Activated CD8-positive, alpha-beta memory T cell treated with anti-CD3 and anti-CD28 coated beads, Interleukin-2, amount 10 ng/mL, durations not matched to agents 7 days and 5 days (primary cell): ENCODE results near the gene MAN1C1. TPM values are rescaled to one million over a fixed set of nuclear protein-coding genes. Genes with fewer than 3 reads are reported as not detected.
"Not testable (repeated sequence)": the region's sequence is repeated elsewhere in the genome, so short reads cannot be mapped to it uniquely, and the experiment has no call there.

ENCODE experiments used
- ATAC-seq: fragments of 150-1000 bp; cut with Tn5 transposase; one replicate; pipeline ENCODE4 v1.10.0; 2021; ENCODE audit warnings: moderate library complexity
- CTCF ChIA-PET: fragments of 350-600 bp; sonication (Branson Sonifier 250); formaldehyde crosslinking; loops from one replicate; lab custom pipeline; 2021; ENCODE audit warnings: antibody characterized with exemption; lab: Charles Lee
- DNase-seq: peaks from one replicate; pipeline ENCODE4 v3.0.0-alpha.2; 2020
- H3K27ac Mint-ChIP-seq: one replicate; pipeline ENCODE4 v1.8.0; 2021; ENCODE audit warnings: mild to moderate bottlenecking, mixed read lengths
- H3K27me3 Mint-ChIP-seq: one replicate; pipeline ENCODE4 v1.8.0; 2021; ENCODE audit warnings: mixed read lengths
- H3K36me3 Mint-ChIP-seq: one replicate; pipeline ENCODE4 v1.8.0; 2021; ENCODE audit warnings: mild to moderate bottlenecking, mixed read lengths
- H3K4me1 Mint-ChIP-seq: one replicate; pipeline ENCODE4 v1.8.0; 2021; ENCODE audit warnings: mixed read lengths
- H3K4me3 Mint-ChIP-seq: one replicate; pipeline ENCODE4 v1.8.0; 2021; ENCODE audit warnings: mild to moderate bottlenecking, moderate library complexity, mixed read lengths
- H3K9me3 Mint-ChIP-seq: one replicate; pipeline ENCODE4 v1.8.0; 2022; ENCODE audit warnings: low read depth, mixed read lengths
- total RNA-seq, 2 experiments: library from RNA; stranded (reverse); gene quantifications; one replicate each; pipeline ENCODE4 v1.2.3, GENCODE V29; 2021

The MAN1C1 gene
- total RNA-seq, 2 experiments from 2014 or later = 15.5 to 20.0 TPM

DNA sequence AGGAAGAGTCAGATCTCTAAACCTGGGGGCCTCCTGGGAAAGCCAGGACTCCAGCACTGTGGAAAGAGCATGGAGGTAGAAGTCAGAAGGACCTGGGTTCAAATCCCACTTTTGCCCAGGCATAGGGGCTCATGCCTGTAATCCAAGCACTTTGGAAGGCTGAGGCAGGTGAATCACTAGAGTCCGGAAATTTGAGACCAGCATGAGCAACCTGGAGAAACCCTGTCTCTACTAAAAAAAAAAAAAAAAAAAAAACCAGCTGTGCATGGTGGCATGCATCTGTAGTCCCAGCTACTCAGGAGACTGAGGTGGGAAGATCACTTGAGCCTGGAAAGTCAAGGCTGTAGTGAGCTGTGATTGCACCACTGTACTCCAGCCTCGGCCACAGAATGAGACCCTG is 41.4 kb upstream of the MAN1C1 start:
- no peak for DNase-seq
- H3K36me3 Mint-ChIP-seq = no peaks in the 10 kb centered on the region
- no peaks in the 10 kb centered on the region for H3K9me3 Mint-ChIP-seq
- H3K4me3 Mint-ChIP-seq = no peak overlapping the region
- CTCF ChIA-PET = no interaction called here
- H3K27ac Mint-ChIP-seq = no peak overlapping the region
- H3K4me1 Mint-ChIP-seq = no peaks in the 10 kb centered on the region
- no peak for ATAC-seq
- H3K27me3 Mint-ChIP-seq = peaks cover 6% of the 10 kb centered on the region

DNA sequence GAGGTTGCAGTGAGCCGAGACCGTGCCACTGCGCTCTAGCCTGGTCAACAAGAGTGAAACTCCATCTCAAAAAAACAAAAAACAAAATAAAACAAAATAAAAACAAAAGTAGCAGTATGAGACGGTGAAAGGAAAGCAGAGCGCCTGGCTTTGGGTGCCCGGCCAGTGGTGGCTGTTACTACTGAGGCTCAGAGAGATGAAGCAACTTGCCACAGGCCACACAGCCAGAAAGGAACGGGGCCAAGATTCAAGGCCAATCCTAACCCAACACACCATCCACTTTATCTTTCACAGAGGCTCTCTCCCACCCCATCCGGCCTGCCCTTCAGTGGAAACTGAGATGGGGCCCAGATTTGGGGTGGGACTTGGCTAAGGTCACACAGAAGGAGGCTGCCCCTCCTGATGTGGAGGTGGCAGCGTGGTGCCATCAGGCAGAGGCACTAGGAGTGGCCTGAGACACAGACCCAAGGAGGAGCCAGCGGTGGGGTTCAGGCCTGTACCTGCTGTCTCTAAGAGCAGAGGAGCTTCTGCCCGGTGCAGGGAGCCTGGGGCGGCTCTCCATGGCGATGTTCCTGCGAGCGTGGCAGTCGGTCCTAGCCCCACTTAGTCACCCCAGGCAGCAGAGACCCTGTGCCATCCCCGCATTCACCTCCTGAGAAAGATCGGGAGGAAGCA is 40.0 kb upstream of the MAN1C1 start:
- Mint-ChIP-seq H3K27ac (no peak overlapping the region), H3K36me3 (no peaks in the 10 kb centered on the region), H3K27me3 (peaks cover 11% of the 10 kb centered on the region), H3K4me3 (no peak overlapping the region), H3K4me1 (no peaks in the 10 kb centered on the region), H3K9me3 (no peaks in the 10 kb centered on the region)
- CTCF ChIA-PET = no interaction called here
- ATAC-seq = no peak
- no peak for DNase-seq

DNA sequence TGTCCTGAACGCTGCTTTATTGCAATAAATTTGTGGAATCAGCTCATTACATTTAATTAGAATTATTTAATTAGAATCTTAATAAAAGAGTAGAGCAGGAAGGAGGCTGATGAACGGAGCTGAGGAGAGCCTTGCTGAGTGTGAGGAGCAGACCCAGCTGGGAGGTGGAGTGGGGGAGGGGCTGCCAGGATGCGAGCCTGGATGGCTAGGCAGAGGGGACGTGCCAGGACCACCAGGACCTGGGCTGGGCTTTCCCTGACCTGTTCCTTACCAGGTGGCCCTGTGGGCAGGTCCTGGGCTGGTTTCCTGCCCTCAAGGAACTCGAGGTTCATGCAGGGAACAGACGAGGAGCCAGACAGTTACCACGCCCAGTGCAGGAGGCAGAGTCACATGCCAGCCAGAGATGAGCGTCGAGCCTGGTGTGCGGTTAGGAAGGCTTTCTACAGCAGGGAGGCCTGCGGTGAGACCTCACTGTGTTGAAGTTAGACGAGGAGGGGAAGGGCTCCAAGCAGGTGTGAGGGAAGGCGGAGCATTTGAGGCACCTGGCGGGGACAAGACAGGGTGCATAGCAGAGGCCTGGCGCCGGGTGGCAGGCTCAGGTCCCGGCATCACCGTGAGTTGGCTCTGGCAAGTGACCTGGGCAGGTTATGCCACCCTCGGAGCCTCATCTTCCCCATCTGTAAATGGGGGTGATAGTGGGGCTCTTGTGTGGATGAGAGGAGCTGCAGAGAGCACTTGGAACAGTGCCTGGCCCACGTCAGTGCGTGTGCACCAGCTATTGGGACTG is 39.3 kb upstream of the MAN1C1 start:
- CTCF ChIA-PET = no interaction called here
- Mint-ChIP-seq H3K27me3 (peaks cover 11% of the 10 kb centered on the region), H3K36me3 (no peaks in the 10 kb centered on the region), H3K4me3 (no peak overlapping the region), H3K27ac (no peak overlapping the region), H3K9me3 (no peaks in the 10 kb centered on the region), H3K4me1 (no peaks in the 10 kb centered on the region)
- DNase-seq = no peak
- ATAC-seq = no peak

DNA sequence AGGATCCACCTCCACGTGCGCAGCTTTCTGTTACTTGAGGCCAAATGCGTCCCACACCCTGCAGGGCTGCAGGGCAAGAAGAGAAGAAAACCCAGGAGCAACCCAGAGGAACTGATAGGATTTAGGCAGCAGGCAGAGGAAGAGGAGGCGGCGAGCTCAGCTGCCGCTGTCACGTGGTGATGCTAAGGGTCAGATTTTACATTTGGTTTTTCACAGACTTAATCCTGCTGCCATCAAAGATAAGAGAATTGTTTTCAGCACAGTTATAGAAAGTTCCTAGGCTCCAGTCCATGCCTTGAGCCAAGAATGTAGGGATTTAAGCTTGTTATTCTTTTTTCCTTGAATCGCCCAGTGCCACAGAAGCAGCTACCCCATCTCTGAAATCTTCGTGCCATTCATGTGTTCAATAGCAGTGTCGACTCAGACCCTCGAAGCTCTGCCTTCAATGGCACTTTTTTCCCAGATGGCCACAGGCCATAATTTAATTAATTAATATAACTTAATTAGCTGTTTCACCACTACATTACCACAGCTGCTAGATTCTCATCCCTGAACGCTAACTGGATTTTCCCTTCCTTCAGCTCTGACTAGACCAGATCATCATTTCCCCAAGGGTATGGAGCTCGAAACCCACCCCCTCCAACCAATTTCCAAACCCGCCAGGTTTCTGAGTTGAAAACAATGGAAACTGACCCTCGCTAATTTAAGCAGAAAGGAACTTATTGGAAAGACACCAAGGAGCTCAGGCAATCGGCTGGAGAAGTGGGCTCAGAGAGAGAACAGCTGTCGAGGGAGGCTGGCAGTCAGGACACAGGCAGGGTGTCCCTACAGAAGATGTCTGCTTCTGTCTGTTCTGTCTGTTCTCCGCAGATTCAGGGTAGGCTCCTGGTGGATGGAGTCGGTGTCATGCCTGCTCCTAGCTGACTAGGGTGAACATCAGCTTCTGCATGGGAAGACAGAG is 37.0 kb upstream of the MAN1C1 start:
- Mint-ChIP-seq H3K27ac (no peak overlapping the region), H3K9me3 (no peaks in the 10 kb centered on the region), H3K27me3 (peaks cover 23% of the 10 kb centered on the region), H3K4me1 (no peaks in the 10 kb centered on the region), H3K36me3 (no peaks in the 10 kb centered on the region), H3K4me3 (no peak overlapping the region)
- CTCF ChIA-PET = interaction anchor here (0.8 to 1.1 kb wide), 3 partner anchors 29 to 30 kb away, joined by 3 to 4 read pairs (median 4); no protein-coding TSS in a partner anchor
- no peak for DNase-seq
- ATAC-seq = no peak

DNA sequence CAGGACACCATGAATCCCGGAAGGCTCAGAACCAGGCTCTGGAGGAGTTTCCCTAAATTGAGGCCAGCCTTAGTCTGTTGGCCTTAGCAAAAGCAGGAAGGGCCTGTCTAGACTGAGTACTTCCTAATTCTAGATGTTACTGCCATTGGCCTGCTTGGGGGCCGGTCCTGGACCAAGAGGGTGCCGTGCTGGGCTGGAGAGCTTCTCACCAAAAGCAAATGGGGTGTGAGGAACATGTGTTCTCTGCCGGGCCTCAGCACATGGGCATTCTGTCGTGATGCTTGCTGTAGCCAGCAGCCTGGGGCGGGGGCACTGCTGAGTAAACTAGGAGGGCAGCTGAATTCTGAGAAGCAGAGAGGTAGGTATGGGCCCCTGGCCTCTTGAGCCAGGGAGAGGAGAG is 35.7 kb upstream of the MAN1C1 start:
- Mint-ChIP-seq H3K36me3 (no peaks in the 10 kb centered on the region), H3K9me3 (no peaks in the 10 kb centered on the region), H3K27ac (no peak overlapping the region), H3K4me1 (no peaks in the 10 kb centered on the region), H3K27me3 (peaks cover 30% of the 10 kb centered on the region), H3K4me3 (no peak overlapping the region)
- ATAC-seq (no peak), DNase-seq (no peak)
- CTCF ChIA-PET = no interaction called here

DNA sequence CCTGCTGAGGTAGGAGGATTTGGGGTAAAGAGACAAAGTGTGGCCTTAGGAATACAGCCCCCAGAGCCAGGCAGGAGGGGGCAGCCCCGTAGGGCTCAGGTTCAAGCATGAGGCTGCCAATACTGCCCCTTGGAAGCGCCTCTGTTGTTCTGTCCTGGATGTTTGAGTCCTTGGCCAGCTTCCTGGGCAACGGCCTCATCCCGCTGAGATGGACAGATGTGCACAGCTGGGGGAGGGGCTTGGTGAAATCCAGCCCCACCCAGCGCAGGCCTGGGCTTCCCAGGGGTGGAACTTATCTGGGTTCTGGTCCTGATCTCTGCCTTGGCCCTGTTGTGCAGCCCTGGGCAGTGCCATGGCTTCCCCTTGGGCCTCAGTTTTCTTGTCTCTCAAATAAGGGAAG is 34.8 kb upstream of the MAN1C1 start:
- Mint-ChIP-seq H3K9me3 (no peaks in the 10 kb centered on the region), H3K27ac (no peak overlapping the region), H3K4me1 (peaks cover 2% of the 10 kb centered on the region), H3K4me3 (no peak overlapping the region), H3K36me3 (no peaks in the 10 kb centered on the region), H3K27me3 (peaks cover 32% of the 10 kb centered on the region)
- CTCF ChIA-PET = interaction anchor here (0.8 kb wide), 1 partner anchor 17 kb away, joined by 3 read pairs; no protein-coding TSS in a partner anchor
- DNase-seq = no peak
- ATAC-seq = no peak

DNA sequence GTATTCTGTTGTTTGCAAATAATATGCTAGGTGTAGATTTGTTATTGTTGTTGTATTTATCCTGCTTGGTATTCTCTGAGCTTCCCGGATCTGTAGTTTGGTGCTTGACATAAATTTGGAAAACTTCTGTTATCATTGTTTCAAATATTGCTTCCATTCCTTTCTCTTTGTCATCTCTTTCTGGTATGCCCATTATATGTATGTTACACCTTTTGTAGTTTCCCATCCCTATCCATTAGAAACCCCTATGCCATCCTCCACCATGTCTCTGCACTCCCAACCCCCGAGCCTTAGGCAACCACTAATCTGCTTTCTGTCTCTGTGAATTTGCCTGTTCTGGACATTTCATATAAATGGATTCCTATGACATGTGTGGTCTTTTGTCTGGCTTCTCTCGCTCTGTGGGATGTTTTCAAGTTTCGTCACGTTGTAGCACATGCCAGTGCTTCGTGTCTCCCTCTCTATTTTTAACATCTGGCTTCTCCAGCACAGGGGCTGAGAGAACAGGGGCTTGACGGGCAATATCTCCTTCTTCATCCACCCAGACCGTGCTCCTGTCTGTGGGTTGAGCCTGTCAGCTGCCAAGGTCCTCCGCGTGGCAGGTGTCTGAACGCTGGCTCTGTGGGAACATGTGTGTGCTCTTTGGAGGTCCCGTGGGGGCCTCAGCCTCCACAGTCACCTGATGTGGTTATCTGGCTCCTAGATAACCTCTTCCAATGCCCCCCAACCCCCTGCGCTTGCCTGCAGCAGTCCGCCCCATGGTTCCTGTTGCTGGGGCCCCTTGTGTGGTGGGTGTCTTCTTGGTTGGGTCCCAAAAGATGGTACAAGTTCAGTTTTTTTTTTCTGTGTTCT is 32.8 kb upstream of the MAN1C1 start:
- no peaks in the 10 kb centered on the region for H3K9me3 Mint-ChIP-seq
- ATAC-seq (no peak), DNase-seq (no peak)

DNA sequence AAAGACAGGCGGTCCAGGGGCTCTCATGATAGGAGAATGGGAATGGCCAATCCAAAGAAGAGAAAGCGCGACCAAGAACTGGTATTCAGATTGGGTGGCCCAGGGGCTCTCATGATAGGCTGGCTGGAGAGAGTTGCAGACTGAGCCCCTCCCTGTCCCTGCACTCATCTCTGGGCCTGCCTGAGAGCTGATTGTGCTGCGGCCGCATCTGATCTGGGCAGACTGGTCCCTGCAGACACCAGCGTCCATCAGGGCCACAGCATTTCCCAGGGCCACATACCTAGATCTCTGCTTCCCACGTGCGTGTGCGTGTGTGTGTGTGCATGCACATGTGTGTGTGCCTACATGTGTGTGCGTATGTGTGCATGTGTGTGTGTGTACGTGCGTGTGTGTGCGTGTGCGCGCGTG is 30.4 kb upstream of the MAN1C1 start:
- CTCF ChIA-PET = interaction anchor here (1.2 kb wide), 1 partner anchor 14 kb away, joined by 4 read pairs; no protein-coding TSS in a partner anchor
- no peak for ATAC-seq
- H3K27ac Mint-ChIP-seq = no peak overlapping the region
- no peak for DNase-seq
- H3K4me3 Mint-ChIP-seq = no peak overlapping the region
- peaks cover 41% of the 10 kb centered on the region for H3K27me3 Mint-ChIP-seq
- peaks cover 12% of the 10 kb centered on the region for H3K4me1 Mint-ChIP-seq
- no peaks in the 10 kb centered on the region for H3K9me3 Mint-ChIP-seq
- no peaks in the 10 kb centered on the region for H3K36me3 Mint-ChIP-seq

More for the DNA sequence above, 32.8 kb upstream of the MAN1C1 start:
- Mint-ChIP-seq H3K36me3 (no peaks in the 10 kb centered on the region), H3K27ac (no peak overlapping the region), H3K4me3 (no peak overlapping the region), H3K27me3 (peaks cover 45% of the 10 kb centered on the region), H3K4me1 (peaks cover 12% of the 10 kb centered on the region)
- CTCF ChIA-PET = interaction anchor here (0.7 to 1.7 kb wide), 2 partner anchors 25 to 36 kb away, joined by 3 read pairs; no protein-coding TSS in a partner anchor

DNA sequence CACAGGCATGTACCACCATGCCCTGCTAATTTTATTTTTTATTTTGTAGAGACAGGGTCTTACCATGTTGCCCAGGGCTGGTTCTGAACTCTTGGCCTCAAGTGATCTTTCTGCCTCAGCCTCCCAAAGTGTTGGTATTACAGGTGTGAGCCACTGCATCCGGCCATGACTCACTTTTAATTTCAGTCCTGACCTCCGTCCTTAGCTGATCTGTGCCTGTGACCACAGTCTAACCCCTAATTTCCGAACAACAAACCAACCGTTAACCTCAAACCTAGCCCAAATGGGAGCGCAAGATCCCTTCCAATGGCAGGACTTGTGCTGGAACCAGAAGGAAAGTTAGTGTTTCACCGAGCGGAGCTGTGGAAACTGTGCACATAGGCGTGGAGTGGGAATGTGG is 29.3 kb upstream of the MAN1C1 start:
- Mint-ChIP-seq H3K4me1 (peaks cover 12% of the 10 kb centered on the region), H3K27ac (peak overlapping the region; percentile 48), H3K36me3 (no peaks in the 10 kb centered on the region), H3K27me3 (peaks cover 41% of the 10 kb centered on the region), H3K4me3 (no peak overlapping the region), H3K9me3 (no peaks in the 10 kb centered on the region)
- peak; percentile 58 for DNase-seq
- CTCF ChIA-PET = interaction anchor here (1.2 kb wide), 1 partner anchor 15 kb away, joined by 4 read pairs; no protein-coding TSS in a partner anchor
- ATAC-seq = peak; percentile 58

DNA sequence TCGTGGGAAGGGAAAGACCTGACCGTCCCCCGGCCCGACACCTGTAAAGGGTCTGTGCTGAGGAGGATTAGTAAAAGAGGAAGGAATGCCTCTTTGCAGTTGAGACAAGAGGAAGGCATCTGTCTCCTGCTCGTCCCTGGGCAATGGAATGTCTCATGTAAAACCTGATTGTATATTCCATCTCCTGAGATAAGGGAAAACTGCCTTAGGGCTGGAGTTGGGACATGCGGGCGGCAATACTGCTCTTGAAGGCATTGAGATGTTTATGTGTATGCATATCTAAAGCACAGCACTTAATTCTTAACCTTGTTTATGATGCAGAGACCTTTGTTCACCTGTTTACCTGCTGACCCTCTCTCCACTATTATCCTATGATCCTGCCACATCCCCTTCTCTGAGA is 28.4 kb upstream of the MAN1C1 start:
- Mint-ChIP-seq H3K4me1 (peaks cover 12% of the 10 kb centered on the region), H3K27me3 (peaks cover 46% of the 10 kb centered on the region)
- H3K4me3 Mint-ChIP-seq, H3K36me3 Mint-ChIP-seq, CTCF ChIA-PET, H3K9me3 Mint-ChIP-seq, H3K27ac Mint-ChIP-seq, ATAC-seq, DNase-seq: not testable (repeated sequence)

DNA sequence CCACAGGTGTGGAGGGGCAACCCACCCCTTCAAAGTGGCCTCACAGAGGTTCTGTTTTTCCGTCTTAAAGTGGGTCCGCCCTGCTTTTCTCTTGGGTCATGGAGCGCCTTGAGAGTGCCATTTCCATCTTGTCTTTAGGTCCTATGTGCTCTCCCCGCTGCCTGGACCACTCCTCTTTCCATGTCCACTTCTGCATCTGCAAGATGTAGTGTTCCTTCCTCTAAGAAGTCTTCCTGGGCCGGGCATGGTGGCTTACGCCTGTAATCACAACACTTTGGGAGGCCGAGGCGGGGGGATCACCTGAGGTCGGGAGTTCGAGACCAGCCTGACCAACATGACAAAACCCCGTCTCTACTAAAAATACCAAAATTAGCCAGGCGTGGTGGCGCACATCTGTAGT is 27.8 kb upstream of the MAN1C1 start:
- Mint-ChIP-seq H3K27me3 (peaks cover 46% of the 10 kb centered on the region), H3K4me1 (peaks cover 12% of the 10 kb centered on the region)
- H3K36me3 Mint-ChIP-seq, H3K27ac Mint-ChIP-seq, H3K4me3 Mint-ChIP-seq, ATAC-seq, DNase-seq, H3K9me3 Mint-ChIP-seq: not testable (repeated sequence)
- CTCF ChIA-PET = interaction anchor here (1.5 kb wide), 1 partner anchor 20 kb away, joined by 3 read pairs; no protein-coding TSS in a partner anchor

DNA sequence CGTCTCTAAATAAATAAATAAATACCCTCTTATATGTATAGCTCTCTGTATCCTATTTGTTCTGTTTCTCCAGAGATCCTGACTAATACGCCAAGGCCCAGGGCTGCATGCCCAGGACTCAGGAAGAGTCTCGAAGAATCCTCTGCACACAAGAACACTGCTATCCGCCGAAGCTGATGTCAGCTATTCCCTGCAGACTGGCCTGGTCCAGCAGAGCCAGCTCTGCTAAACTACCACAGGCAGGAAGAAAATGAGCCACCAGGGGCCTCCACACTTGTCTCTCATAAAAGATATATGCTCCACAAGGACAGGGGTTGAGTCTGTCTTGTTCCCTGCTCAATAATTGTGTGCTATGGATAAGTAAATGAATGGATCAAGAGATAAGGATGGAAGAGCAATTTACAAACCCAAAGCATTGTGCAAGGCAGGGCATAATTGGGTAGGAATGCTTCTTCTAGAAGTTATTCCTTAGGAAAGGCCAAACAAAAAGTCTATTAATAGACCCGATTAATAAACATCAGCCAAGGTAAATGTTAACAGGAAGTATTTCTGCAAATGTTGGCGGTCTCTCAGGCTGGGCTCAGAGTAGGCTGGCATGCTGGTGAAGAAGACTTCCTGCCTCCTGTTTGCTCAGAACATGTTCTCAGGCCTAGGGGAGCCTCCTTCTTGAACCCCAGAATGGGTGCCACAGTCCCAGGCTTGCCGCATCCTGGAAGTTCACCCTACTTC is 26.3 kb upstream of the MAN1C1 start:
- CTCF ChIA-PET = interaction anchor here (1.1 to 1.5 kb wide), 2 partner anchors 19 to 25 kb away, joined by 3 to 5 read pairs; no protein-coding TSS in a partner anchor
- Mint-ChIP-seq H3K27ac (no peak overlapping the region), H3K4me3 (no peak overlapping the region)

More for the DNA sequence above, 26.3 kb upstream of the MAN1C1 start:
- Mint-ChIP-seq H3K27me3 (peaks cover 46% of the 10 kb centered on the region), H3K9me3 (no peaks in the 10 kb centered on the region), H3K36me3 (no peaks in the 10 kb centered on the region), H3K4me1 (peaks cover 12% of the 10 kb centered on the region)
- DNase-seq (no peak), ATAC-seq (no peak)
